Smooth muscle cell of trachea (primary cell): Measurements from ENCODE around the gene CHKB. TPM values are rescaled to one million over a fixed set of nuclear protein-coding genes. Genes with fewer than 3 reads are reported as not detected.

Experiments
- total RNA-seq: library from RNA; depleted of rRNA; stranded (reverse); fragments of >200 nt; gene quantifications from 2 replicates; pipeline ENCODE4 v1.2.1, GENCODE V29; 2014

The CHKB gene
- total RNA-seq: 29.4 and 33.9 TPM in 2 replicates

GRCh38 chr22:50582493-50583293 is at the start of gene CHKB:
Gene CHKB, minus strand, starts transcription at chr22:50582849. Its CDS starts 68 bp downstream, at chr22:50582781.

GRCh38 chr22:50627642-50628542 is 45.2 kb upstream of the CHKB start, which contains the start of gene ARSA:
Gene ARSA, minus strand, starts transcription at chr22:50628152. Its CDS starts 373 bp downstream, at chr22:50627779.

GRCh38 chr22:50600538-50600937 is 17.9 kb upstream of the CHKB start, which contains the start of gene MAPK8IP2:
Gene MAPK8IP2, plus strand, starts transcription at chr22:50600793. Its CDS starts 26 bp downstream, at chr22:50600819.

DNA sequence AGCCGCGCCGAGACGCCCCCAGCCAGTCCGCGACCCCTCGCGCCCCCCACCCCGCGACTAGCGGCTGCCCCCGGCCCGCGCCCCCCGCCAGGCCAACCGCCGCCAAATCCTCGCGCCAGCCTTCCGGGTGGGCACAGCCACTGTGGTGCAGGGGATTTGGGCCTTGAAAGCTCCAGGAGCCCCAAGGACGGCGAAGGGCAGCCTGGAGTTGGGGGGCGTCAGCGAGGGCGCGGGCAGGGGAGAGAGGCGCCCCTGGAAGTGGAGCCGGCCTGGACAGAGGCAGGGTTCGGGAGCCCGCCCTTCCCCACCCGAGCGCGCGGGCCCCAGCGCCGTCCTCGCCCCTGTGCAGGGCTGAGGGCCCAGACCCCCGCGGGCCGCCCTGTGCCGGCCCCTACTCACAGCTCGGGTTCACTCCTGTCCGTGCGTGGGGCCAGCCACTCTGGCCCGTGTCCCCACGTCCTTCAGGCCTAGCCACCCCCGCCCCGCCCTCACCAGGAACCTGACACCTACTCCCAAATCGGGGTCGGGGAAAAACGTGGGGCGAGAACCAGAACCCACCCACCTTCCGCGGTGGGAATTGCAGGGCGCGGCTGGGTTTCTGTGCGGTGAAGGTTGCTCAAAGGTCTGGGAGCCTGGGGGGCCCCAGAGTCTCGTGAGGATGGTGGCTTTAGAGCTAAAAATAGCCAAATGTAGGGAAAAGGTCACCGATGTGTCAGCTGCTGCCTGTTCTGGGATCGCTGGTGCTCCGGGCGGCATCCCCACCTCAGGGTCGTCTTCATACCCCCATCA is 4.5 kb downstream of the CHKB start, which contains the start of gene CPT1B:
Gene CPT1B (minus strand): TSS at position 441 of the 789 bp plus-strand sequence. CDS start 512 bp downstream, outside the sequence.

GRCh38 chr22:50562523-50563412 is 19.9 kb downstream of the CHKB start, which contains the start of gene SYCE3:
Gene SYCE3, minus strand, starts transcription at chr22:50562919. Its CDS starts 6,514 bp downstream, at chr22:50556405.

DNA sequence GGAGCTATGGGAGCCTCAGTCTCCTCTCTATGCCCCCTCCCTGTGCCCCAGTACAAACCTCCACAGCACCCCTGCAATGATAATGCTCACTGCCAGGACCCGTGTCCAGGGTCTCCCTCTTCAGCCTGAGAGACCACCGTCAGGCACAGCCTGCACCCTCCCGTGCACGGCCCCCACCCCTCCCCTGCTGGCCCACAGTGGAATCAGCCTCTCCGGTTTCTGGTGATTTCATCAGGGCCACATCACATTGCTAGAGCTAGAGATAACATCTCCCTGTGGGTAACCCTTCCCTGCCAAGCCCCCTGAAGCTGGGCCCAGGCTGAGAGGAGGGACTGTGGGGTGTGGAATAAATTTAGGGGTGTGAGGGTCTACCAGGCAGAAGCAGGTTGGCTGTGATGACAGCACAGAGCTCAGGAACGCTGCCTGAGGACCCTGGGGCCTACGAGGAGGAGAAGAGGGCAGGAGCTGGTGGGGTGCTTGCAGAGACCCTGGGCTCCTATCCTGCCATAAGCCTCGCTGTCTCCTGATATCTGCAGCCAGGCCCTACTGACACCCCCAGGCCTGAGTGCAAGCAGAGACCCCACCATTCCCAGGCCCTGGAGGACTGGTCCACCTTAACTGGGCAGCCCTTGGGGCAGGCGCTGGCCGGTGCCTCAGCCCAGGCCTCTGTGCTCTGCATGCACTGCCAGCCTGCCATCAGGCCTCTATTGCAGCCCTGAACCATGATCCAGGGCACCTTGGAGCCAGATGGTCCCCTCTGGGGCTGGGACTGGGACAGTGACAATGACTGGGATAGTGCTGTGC is 36.9 kb downstream of the CHKB start, which contains the start of gene KLHDC7B:
Gene KLHDC7B (plus strand): TSS at position 378 of the 804 bp plus-strand sequence. CDS start 345 bp downstream, at position 723.

DNA sequence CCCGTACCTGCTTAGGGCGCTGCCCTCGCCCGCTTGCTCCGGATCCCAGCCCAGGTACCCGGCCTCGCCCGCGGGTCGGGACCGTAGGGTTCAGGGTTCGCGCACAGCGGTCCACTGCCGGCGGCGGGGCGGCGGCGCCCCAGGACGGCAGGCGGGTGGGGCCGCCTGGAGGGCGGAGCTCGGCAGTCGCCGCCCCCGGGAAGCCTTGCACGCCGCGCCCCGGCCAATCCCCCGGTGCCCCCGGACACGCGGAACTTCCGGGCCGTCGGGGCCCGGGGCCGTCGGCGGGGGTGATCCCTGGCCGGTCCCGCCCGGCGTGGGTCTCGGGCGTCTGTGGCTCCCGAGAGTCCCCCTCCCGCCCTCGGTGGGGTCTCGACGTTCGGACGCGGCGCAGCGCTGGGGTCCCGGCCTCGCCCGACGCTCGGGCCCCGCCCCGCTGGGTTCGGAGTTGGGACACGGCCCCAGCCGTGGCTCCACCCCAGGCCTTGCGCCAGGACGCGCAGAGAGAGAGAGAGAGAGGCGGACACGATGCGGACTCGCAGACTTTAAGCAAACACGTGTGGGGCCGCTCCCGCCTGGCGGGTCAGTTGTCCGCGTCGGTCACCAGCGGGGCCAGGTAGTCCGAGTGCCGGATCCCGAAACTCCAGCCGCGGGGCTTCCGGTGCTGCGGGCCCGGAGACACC is 52.6 kb downstream of the CHKB start, which contains the start of gene TYMP:
Gene TYMP (minus strand): TSS at position 116 of the 683 bp plus-strand sequence. CDS start 303 bp downstream, outside the sequence.

Other genes starting within 250 kb of the CHKB start
- 54.0 and 72.3 TPM in 2 replicates for gene PPP6R2, start 239.5 kb downstream of the CHKB start, total RNA-seq
- 61.8 and 123 TPM in 2 replicates for gene SBF1, start 107.8 kb downstream of the CHKB start, total RNA-seq
- 0.87 and 2.3 TPM in 2 replicates for gene ADM2, start 101.3 kb downstream of the CHKB start, total RNA-seq
- gene MIOX, start 96.0 kb downstream of the CHKB start, total RNA-seq: 0.15 TPM in 1 of 2 replicates, not detected in the other
- gene LMF2, start 75.1 kb downstream of the CHKB start, total RNA-seq: 57.9 and 68.3 TPM in 2 replicates
- 29.3 and 46.0 TPM in 2 replicates for gene NCAPH2, start 74.6 kb downstream of the CHKB start, total RNA-seq
- gene SCO2, start 57.3 kb downstream of the CHKB start, total RNA-seq: 4.1 and 4.6 TPM in 2 replicates
- 20.4 and 45.8 TPM in 2 replicates for gene TYMP, start 52.8 kb downstream of the CHKB start, total RNA-seq
- gene KLHDC7B, start 37.0 kb downstream of the CHKB start, total RNA-seq: 0.15 and 0.33 TPM in 2 replicates
- gene SYCE3, start 19.9 kb downstream of the CHKB start, total RNA-seq: not detected in 2 replicates
- gene CPT1B, start 4.4 kb downstream of the CHKB start, total RNA-seq: 3.6 and 3.8 TPM in 2 replicates
- 0.29 and 0.50 TPM in 2 replicates for gene MAPK8IP2, start 17.9 kb upstream of the CHKB start, total RNA-seq
- gene ARSA, start 45.3 kb upstream of the CHKB start, total RNA-seq: 17.7 and 51.1 TPM in 2 replicates
- gene SHANK3, start 90.0 kb upstream of the CHKB start, total RNA-seq: 0.29 and 1.5 TPM in 2 replicates
- gene ACR, start 155.4 kb upstream of the CHKB start, total RNA-seq: not detected in 2 replicates
- gene RABL2B, start 200.8 kb upstream of the CHKB start, total RNA-seq: 11.1 and 14.1 TPM in 2 replicates